AG09319 (cell line): ENCODE data around the gene SLC7A1.

Experiments
- DNase-seq: peaks from one replicate; pipeline ENCODE4 v3.0.0-alpha.2; 2010; ENCODE audit warnings: low read depth; ENCODE audit errors: extremely low read depth
- TF ChIP-seq, protein P1 (sequence below): IDR thresholded peaks from 2 replicates; pipeline ENCODE4 v1.5.1; 2011; ENCODE audit warnings: low read depth, mild to moderate bottlenecking, inconsistent platforms, low read length, moderate library complexity

SLC7A1 gene

DNA sequence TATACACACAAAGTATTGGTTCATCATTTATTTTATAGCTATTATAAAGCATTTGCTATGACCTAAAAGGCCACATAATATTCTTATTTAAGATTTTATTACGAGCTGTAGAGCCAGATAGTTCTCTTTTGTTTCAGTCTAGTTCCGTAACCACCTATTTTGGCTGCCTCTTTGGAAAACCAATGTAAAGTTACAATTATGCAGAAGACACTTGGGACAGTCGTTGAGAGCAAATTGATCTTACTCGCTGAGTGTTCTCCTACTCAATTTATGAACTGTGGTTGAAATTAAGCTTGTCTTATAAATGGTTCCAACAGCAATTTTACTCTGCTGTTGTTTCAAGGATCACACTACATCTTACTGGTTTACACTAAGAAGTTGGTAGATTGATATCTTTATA lies 122.3 kb downstream of the SLC7A1 start:
- no peak for DNase-seq
- TF ChIP-seq, protein P1, sequence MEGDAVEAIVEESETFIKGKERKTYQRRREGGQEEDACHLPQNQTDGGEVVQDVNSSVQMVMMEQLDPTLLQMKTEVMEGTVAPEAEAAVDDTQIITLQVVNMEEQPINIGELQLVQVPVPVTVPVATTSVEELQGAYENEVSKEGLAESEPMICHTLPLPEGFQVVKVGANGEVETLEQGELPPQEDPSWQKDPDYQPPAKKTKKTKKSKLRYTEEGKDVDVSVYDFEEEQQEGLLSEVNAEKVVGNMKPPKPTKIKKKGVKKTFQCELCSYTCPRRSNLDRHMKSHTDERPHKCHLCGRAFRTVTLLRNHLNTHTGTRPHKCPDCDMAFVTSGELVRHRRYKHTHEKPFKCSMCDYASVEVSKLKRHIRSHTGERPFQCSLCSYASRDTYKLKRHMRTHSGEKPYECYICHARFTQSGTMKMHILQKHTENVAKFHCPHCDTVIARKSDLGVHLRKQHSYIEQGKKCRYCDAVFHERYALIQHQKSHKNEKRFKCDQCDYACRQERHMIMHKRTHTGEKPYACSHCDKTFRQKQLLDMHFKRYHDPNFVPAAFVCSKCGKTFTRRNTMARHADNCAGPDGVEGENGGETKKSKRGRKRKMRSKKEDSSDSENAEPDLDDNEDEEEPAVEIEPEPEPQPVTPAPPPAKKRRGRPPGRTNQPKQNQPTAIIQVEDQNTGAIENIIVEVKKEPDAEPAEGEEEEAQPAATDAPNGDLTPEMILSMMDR = no peak

DNA sequence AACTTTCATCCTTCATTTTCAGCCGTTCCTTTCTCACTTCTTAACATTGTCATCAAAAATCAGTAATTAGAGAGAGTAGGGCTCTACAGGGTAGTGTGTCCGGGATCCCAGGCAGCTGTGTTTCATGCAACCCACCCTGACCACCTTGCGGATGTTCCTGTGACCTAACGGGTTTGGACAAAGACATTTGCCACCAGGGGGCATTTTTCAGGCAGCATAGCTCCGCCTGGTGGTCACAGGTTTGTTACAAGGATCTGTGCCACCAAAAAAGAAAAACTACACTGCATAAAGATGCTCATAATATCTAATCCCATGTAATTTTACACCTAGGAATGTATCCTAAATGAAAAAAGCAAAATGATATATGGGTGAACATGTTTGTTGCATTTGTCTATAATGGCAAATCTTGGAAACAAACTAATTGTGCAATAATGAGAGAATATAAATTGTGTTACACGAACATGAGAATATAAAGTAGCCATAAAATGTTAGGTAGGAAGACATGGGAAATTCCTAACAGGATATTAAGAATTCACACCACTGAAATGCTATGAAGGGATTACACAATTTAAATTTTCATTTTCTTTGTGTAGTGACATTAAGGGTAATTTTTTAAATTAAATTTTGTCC lies 123.0 kb downstream of the SLC7A1 start:
- TF ChIP-seq, protein P1 = no peak; the same call in none of the 2 replicates
- no peak for DNase-seq

DNA sequence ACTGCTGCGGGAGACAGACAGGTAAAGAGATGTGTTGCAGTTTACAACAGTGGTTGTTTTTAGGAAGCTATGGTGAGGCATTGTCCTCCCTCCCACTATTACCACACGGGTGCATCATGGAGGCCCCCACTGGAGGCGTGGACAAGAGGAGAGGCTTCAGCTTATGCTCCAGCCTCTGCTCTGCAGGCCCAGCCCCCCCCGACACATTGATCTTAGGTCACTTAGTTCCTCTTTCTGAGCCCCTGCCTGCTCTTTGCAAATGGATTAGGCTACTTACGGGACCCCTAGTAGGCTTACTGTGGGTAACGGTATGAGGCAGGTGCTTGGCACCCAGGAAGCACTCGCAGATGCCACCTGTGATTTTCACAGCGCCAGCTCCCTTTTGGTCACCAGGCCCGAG lies 123.9 kb downstream of the SLC7A1 start:
- DNase-seq = no peak
- TF ChIP-seq, protein P1 = no peak

DNA sequence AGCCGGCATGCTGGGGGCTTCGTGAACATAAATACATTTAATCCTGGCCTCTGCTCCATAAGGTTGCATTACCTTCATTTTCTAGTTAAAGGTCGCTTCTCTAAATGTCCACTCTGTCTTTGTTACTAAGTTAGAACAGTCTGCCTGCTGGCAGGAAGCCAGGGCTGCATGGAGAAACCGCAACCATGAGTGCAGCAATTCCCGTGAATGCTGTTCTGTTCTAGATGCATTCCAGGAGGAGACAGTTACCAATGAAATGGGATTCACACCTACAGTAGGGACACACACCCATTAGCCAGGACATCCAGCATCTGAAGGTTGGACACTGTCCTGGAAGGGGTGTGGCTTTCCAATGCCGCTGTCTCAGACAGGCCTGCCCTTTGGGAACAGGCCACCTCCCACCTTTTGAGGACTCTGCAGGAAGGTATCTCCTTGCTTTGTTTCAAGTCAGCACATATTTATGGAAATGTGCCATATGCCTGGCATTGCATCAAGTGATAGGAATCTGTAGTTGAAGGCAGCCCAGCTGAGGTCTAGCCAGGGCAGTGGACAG lies 129.7 kb downstream of the SLC7A1 start:
- TF ChIP-seq, protein P1 = no peak
- no peak for DNase-seq

DNA sequence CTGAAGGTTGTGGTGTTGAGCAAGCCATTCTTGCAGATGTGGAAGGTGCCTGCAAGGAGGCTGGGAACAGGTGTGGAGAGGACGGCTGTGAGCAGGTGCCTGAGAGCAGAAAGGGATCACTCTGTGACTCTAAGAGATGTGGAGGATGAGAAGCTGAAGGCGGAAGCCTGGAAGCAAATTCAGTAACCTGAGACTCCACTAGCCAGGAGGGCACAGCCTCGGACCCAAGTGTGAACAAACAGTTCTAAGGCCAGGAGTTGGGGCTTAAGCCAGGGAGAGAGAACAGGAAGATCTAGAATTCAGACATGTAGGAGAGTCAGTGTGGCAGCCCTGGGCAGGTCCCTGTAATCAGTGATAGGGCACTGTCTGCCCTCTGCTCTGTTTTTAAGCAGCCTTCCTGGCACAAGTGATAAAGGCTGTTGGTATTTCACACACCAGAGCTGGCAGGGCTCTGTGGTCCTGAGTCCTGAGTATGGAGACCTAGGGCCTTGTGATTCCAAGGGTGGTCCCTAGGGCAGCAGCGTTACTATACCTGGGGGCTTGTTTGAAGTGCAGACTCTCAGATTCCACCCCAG lies 131.3 kb downstream of the SLC7A1 start:
- DNase-seq = no peak

DNA sequence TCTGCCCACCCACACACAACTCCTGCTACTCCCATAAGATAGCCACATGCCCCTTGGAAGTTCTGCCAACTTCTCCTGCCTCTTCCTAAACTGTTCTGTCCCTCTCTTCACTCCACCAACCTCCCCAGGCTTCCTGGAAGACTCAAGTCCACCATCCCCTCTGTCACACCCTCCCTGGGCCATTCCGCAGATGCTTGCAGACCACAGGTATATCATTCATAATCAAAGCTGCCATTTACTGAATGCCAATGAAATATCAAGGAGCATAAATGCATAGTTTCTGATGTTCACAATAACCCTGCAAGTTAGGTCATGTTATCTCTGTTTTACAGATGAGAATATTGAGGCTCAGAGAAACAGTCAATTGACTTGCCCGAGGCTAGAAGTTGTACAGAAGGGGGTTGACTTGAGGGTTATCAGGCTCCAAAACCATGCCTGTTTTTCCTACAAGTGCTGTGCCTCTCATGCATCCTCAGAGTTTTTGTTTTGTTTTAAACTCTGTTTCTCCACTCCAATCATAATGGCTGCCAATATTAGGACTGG lies 135.6 kb downstream of the SLC7A1 start:
- DNase-seq = no peak
- TF ChIP-seq, protein P1 = no peak

More for the DNA sequence above, 131.3 kb downstream of the SLC7A1 start:
- TF ChIP-seq, protein P1 = no peak
